HCT116 (cell line): ENCODE data around the gene ALK. TPM values are rescaled to one million over a fixed set of nuclear protein-coding genes. Genes with fewer than 3 reads are reported as not detected.

Source experiments
- ATAC-seq: fragments of 200-7000 bp; cut with Tn5 transposase; 2 replicates; pipeline ENCODE4 v1.9.1; 2020; ENCODE audit warnings: mild to moderate bottlenecking, moderate library complexity
- BruUV-seq: library from RNA; stranded (reverse); fragments of 400-500 nt; replicated peaks from 2 replicates; lab custom pipeline; 2021; lab: Mats Ljungman, UMichigan
- CTCF ChIA-PET: fragments of 300-600 bp; sonication (Branson Sonifier 250); formaldehyde crosslinking; loops from one replicate; lab custom pipeline; 2021; ENCODE audit warnings: antibody characterized with exemption; lab: Charles Lee
- POLR2A ChIA-PET: fragments of 300-600, 350-600 bp; sonication (Branson Sonifier 250); formaldehyde crosslinking; loops from one replicate; lab custom pipeline; 2021; ENCODE audit warnings: antibody characterized with exemption; lab: Charles Lee
- RAD21 ChIA-PET, 2 experiments: fragments of 300-600 bp; sonication (Branson Sonifier 250); formaldehyde crosslinking; loops; one replicate each; lab custom pipeline; 2023; ENCODE audit warnings: low total read pairs in 2 of 2; ENCODE audit not compliant: uncharacterized antibody in 2 of 2, unreplicated experiment in 2 of 2, low non-redundant PET in 1 of 2; lab: Charles Lee
- DNase-seq: peaks from one replicate; pipeline ENCODE4 v3.0.0-alpha.2; 2010; ENCODE audit warnings: low read depth, low spot score
- H2AFZ ChIP-seq: fragments of 200-600 bp; shearing (Covaris generic), sonication (generic); 2 replicates; pipeline ENCODE4 v1.6.1; 2017; ENCODE audit warnings: low read depth, mixed run types, mixed read lengths, antibody characterized with exemption, low read length; ENCODE audit not compliant: poor library complexity, severe bottlenecking
- H3K27ac ChIP-seq: 2 replicates; pipeline ENCODE4 v1.5.1; 2012; ENCODE audit warnings: low read depth, low read length
- H3K27me3 ChIP-seq: fragments of 200-600 bp; sonication (generic); 2 replicates; pipeline ENCODE4 v1.6.1; 2016; ENCODE audit warnings: mixed run types, low read length, mixed read lengths; ENCODE audit not compliant: insufficient read depth
- H3K36me3 ChIP-seq, 2 experiments: fragments of 200-500 bp in 1 of 2; fragments of 200-600 bp in 1 of 2; sonication (Bioruptor generic) in 1 of 2; sonication (generic) in 1 of 2; 2 replicates each; pipeline versions ENCODE4 v1.5.1 to v1.6.1; 2014 to 2016; ENCODE audit warnings: low read length in 2 of 2, inconsistent platforms in 1 of 2, mixed read lengths in 1 of 2, mixed run types in 1 of 2; ENCODE audit not compliant: insufficient read depth in 2 of 2, control insufficient read depth in 1 of 2
- H3K4me1 ChIP-seq, 2 experiments: fragments of 200-600 bp in 1 of 2; sonication (generic) in 1 of 2; 2 replicates each; pipeline versions ENCODE4 v1.5.1 to v1.6.1; 2012 to 2017; ENCODE audit warnings: low read length in 2 of 2, inconsistent platforms in 1 of 2, mild to moderate bottlenecking in 1 of 2, mixed read lengths in 1 of 2, mixed run types in 1 of 2, moderate library complexity in 1 of 2; ENCODE audit not compliant: insufficient read depth in 2 of 2, control insufficient read depth in 1 of 2
- H3K4me2 ChIP-seq: fragments of 200-600 bp; sonication (generic); 2 replicates; pipeline ENCODE4 v1.6.1; 2017; ENCODE audit warnings: mixed run types, low read length, mixed read lengths
- H3K4me3 ChIP-seq, 2 experiments: fragments of 200-600 bp in 1 of 2; sonication (generic) in 1 of 2; replicated peaks in 1 of 2; 2 replicates each; pipeline ENCODE4 v1.5.1; 2011 to 2016; ENCODE audit warnings: low read length in 2 of 2, control low read depth in 1 of 2, low read depth in 1 of 2, mild to moderate bottlenecking in 1 of 2, mixed read lengths in 1 of 2, mixed run types in 1 of 2
- H3K79me2 ChIP-seq: fragments of 200-600 bp; sonication (generic); 2 replicates; pipeline ENCODE4 v1.6.1; 2017; ENCODE audit warnings: mild to moderate bottlenecking, mixed run types, low read length, moderate library complexity, mixed read lengths; ENCODE audit not compliant: insufficient read depth
- H3K9ac ChIP-seq: fragments of 200-600 bp; sonication (generic); 2 replicates; pipeline ENCODE4 v1.6.1; 2016; ENCODE audit warnings: low read length, mixed read lengths
- H3K9me2 ChIP-seq: fragments of 200-600 bp; sonication (generic), shearing (Covaris generic); 2 replicates; pipeline ENCODE4 v1.6.1; 2017; ENCODE audit warnings: mixed run types, mild to moderate bottlenecking, moderate library complexity; ENCODE audit not compliant: insufficient read depth
- H3K9me3 ChIP-seq, 2 experiments: fragments of 200-500 bp in 1 of 2; fragments of 200-600 bp in 1 of 2; sonication (Bioruptor generic) in 1 of 2; sonication (generic) in 1 of 2; 2 replicates each; pipeline ENCODE4 v1.6.1; 2014 to 2017; ENCODE audit warnings: low read length in 2 of 2, mixed read lengths in 2 of 2, inconsistent platforms in 1 of 2, low read depth in 1 of 2, mild to moderate bottlenecking in 1 of 2, mixed run types in 1 of 2, moderate library complexity in 1 of 2; ENCODE audit not compliant: control insufficient read depth in 1 of 2, insufficient read depth in 1 of 2
- H4K20me1 ChIP-seq: fragments of 200-600 bp; sonication (generic), shearing (Covaris generic); 2 replicates; pipeline ENCODE4 v1.6.1; 2017; ENCODE audit warnings: mixed run types, mild to moderate bottlenecking, moderate library complexity; ENCODE audit not compliant: insufficient read depth
- CEBPB ChIP-seq: IDR thresholded peaks from 2 replicates; pipeline ENCODE4 v1.6.1; 2012; ENCODE audit warnings: low read depth
- EGR1 ChIP-seq: IDR thresholded peaks from 2 replicates; pipeline ENCODE4 v1.6.1; 2012; ENCODE audit warnings: low read depth
- ELF1 ChIP-seq: IDR thresholded peaks from 2 replicates; pipeline ENCODE4 v1.6.1; 2012; ENCODE audit warnings: low read depth, borderline replicate concordance
- EZH2 ChIP-seq: fragments of 200-600 bp; sonication (generic); IDR thresholded peaks from 2 replicates; pipeline ENCODE4 v1.6.1; 2017; ENCODE audit warnings: antibody characterized with exemption, mixed run types
- JUND ChIP-seq: IDR thresholded peaks from 2 replicates; pipeline ENCODE4 v1.6.1; 2012
- POLR2A ChIP-seq: IDR thresholded peaks from 2 replicates; pipeline ENCODE4 v1.7.0; 2011; ENCODE audit warnings: borderline replicate concordance; ENCODE audit not compliant: insufficient read depth, insufficient read length; ENCODE audit errors: extremely low read depth
- POLR2AphosphoS5 ChIP-seq: IDR thresholded peaks from 2 replicates; pipeline ENCODE4 v1.6.1; 2011; ENCODE audit warnings: mild to moderate bottlenecking, low read depth, low read length, moderate library complexity
- REST ChIP-seq: IDR thresholded peaks from 2 replicates; pipeline ENCODE4 v1.6.1; 2012; ENCODE audit warnings: low read depth
- SIN3A ChIP-seq: IDR thresholded peaks from 2 replicates; pipeline ENCODE4 v1.6.1; 2012; ENCODE audit warnings: low read depth
- SP1 ChIP-seq: IDR thresholded peaks from 2 replicates; pipeline ENCODE4 v1.6.1; 2012; ENCODE audit warnings: low read depth
- SRF ChIP-seq: IDR thresholded peaks from 2 replicates; pipeline ENCODE4 v1.6.1; 2012; ENCODE audit warnings: low read depth
- ZFX ChIP-seq: fragments of 450-650 bp; IDR thresholded peaks from 2 replicates; pipeline ENCODE4 v1.6.1; 2017
- ZNF274 ChIP-seq: fragments of 200-500 bp; sonication (Bioruptor generic); IDR thresholded peaks from 2 replicates; pipeline ENCODE4 v1.6.1; 2014; ENCODE audit warnings: mild to moderate bottlenecking, low read depth, low read length, inconsistent platforms
- intact Hi-C: fragments of 100-400 bp; cut with micrococcal nuclease; formaldehyde crosslinking; loops from 2 replicates; pipeline ENCODE4 v1.10.0; 2022
- total RNA-seq: library from RNA; stranded (reverse); gene quantifications from one replicate; pipeline ENCODE4 v1.2.1, GENCODE V29; 2021; ENCODE audit not compliant: unreplicated experiment
- TF ChIP-seq, protein P1 (sequence below): IDR thresholded peaks from 2 replicates; pipeline ENCODE4 v1.6.1; 2012
- TF ChIP-seq, protein P2 (sequence below): IDR thresholded peaks from 2 replicates; pipeline ENCODE4 v1.6.1; 2012

The ALK gene
- total RNA-seq, 1 experiment from 2014 or later = not detected

GRCh38 chr2:29392774-29393173, 528.6 kb downstream of the ALK start:
- H3K27me3 ChIP-seq = peaks cover 49% of the 10 kb centered on the region
- ChIA-PET RAD21 (no interaction called here), CTCF (no interaction called here), POLR2A (no interaction called here)
- DNase-seq (no peak), ATAC-seq (no peak)
- H4K20me1 ChIP-seq = no peaks in the 10 kb centered on the region
- H3K27ac ChIP-seq = no peak overlapping the region
- H3K4me3 ChIP-seq = no peak overlapping the region
- H3K79me2 ChIP-seq = no peaks in the 10 kb centered on the region
- BruUV-seq = no TSS peak
- H3K4me1 ChIP-seq = no peaks in the 10 kb centered on the region
- H3K9me2 ChIP-seq = no peaks in the 10 kb centered on the region
- H3K4me2 ChIP-seq = no peak overlapping the region
- intact Hi-C loops = no loop called here
- H3K36me3 ChIP-seq = no peaks in the 10 kb centered on the region
- no peak overlapping the region for H2AFZ ChIP-seq
- H3K9ac ChIP-seq = no peak overlapping the region
- no peaks in the 10 kb centered on the region for H3K9me3 ChIP-seq
- no peak for TF ChIP-seq SP1
- TF ChIP-seq REST = no peak
- no peak for TF ChIP-seq POLR2A
- no peak for TF ChIP-seq SRF

DNA sequence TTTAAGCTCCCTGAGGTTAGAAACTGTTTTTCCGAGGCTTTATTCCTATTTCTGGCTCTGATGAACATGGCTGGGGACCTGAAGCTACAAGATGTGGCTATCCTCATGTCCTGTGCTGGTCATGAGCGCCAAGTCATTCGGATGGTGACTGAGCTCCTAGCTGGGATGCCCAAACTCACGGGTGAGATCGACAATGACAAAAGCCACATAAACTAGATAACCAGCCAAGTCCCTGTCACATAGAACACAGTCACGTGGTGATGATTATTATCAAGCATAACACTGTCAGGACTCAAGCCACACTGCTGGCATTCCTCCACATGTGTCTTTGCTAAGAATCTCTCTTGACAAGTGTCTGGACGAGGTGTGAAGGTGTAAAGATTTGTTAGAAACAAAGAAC, 531.2 kb downstream of the ALK start:
- Histone ChIP-seq H4K20me1 (no peaks in the 10 kb centered on the region), H3K27me3 (peaks cover 47% of the 10 kb centered on the region), H3K4me1 (no peaks in the 10 kb centered on the region), H3K36me3 (no peaks in the 10 kb centered on the region), H3K4me2 (no peak overlapping the region), H3K4me3 (no peak overlapping the region), H3K79me2 (no peaks in the 10 kb centered on the region), H3K27ac (no peak overlapping the region), H3K9me3 (no peaks in the 10 kb centered on the region), H3K9me2 (no peaks in the 10 kb centered on the region), H3K9ac (no peak overlapping the region), H2AFZ (no peak overlapping the region)
- no TSS peak for BruUV-seq
- intact Hi-C loops = no loop called here
- TF ChIP-seq SIN3A (no peak), JUND (no peak), EGR1 (no peak), POLR2AphosphoS5 (no peak), SRF (no peak), SP1 (no peak), CEBPB (no peak), ZNF274 (no peak), EZH2 (no peak), ELF1 (no peak), ZFX (no peak)
- TF ChIP-seq, protein P1, sequence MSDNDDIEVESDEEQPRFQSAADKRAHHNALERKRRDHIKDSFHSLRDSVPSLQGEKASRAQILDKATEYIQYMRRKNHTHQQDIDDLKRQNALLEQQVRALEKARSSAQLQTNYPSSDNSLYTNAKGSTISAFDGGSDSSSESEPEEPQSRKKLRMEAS = no peak
- TF ChIP-seq, protein P2, sequence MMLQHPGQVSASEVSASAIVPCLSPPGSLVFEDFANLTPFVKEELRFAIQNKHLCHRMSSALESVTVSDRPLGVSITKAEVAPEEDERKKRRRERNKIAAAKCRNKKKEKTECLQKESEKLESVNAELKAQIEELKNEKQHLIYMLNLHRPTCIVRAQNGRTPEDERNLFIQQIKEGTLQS = no peak
- ATAC-seq (no peak), DNase-seq (no peak)
- RAD21 ChIA-PET = interaction anchor here in 1 of 2 experiments (0.6 kb wide), 1 partner anchor 458 kb away, joined by 3 read pairs; no protein-coding TSS in a partner anchor
- POLR2A ChIA-PET = no interaction called here
- CTCF ChIA-PET = no interaction called here
